Peyer's patch (tissue), 4 donors: Measurements from ENCODE around the gene PMM2.

Source experiments
- CTCF ChIP-seq, 6 experiments: fragments of 450-650 bp in 4 of 6; fragments of 200-600 bp in 2 of 6; sonication (generic) in 1 of 6; IDR thresholded peaks; one replicate each; pipeline ENCODE4 v1.5.1; 2017 to 2019; ENCODE audit warnings: antibody characterized with exemption in 6 of 6, mild to moderate bottlenecking in 3 of 6, moderate library complexity in 1 of 6
- POLR2A ChIP-seq, 2 donors: fragments of 450-650 bp; IDR thresholded peaks; one replicate each; pipeline ENCODE4 v1.5.1; 2017; ENCODE audit warnings: antibody characterized with exemption in 2 of 2, mild to moderate bottlenecking in 2 of 2, moderate library complexity in 2 of 2

GRCh38 chr16:8801701-8802100, 4.1 kb downstream of the PMM2 start:
- TF ChIP-seq CTCF (IDR thresholded peaks at IDR 0.05) (no peak), POLR2A (IDR thresholded peaks at IDR 0.05) (no peak)
